HepG2 (cell line): ENCODE data around the gene FRMD4A. TPM values are rescaled to one million over a fixed set of nuclear protein-coding genes. Genes with fewer than 3 reads are reported as not detected.

Experiments
- CC2D1A ChIP-seq: sonication (generic); formaldehyde crosslinking; IDR thresholded peaks from 2 replicates; pipeline ENCODE4 v1.8.1; 2023; ENCODE audit warnings: mild to moderate bottlenecking, missing genetic modification reagents
- CREM ChIP-seq, 2 experiments: sonication (generic) in 1 of 2; formaldehyde crosslinking in 1 of 2; IDR thresholded peaks; 2 replicates each; pipeline versions ENCODE4 v1.4.0 to v1.6.1; 2016 to 2020; ENCODE audit warnings: antibody characterized with exemption in 1 of 2, mild to moderate bottlenecking in 1 of 2, missing genetic modification reagents in 1 of 2
- FOSL1 ChIP-seq: sonication (generic); formaldehyde crosslinking; IDR thresholded peaks from 2 replicates; pipeline ENCODE4 v1.9.0; 2021; ENCODE audit warnings: missing genetic modification reagents, borderline replicate concordance
- MED8 ChIP-seq: sonication (generic); formaldehyde crosslinking; IDR thresholded peaks from 2 replicates; pipeline ENCODE4 v1.8.1; 2023; ENCODE audit warnings: mild to moderate bottlenecking, missing genetic modification reagents; ENCODE audit not compliant: insufficient replicate concordance
- MZF1 ChIP-seq: sonication (generic); formaldehyde crosslinking; IDR thresholded peaks from 2 replicates; pipeline ENCODE4 v1.8.1; 2023; ENCODE audit warnings: mild to moderate bottlenecking, missing genetic modification reagents, borderline replicate concordance
- NCOA1 ChIP-seq: sonication (generic); formaldehyde crosslinking; IDR thresholded peaks from 2 replicates; pipeline ENCODE4 v1.9.0; 2021; ENCODE audit warnings: missing genetic modification reagents
- PHF21A ChIP-seq: sonication (generic); formaldehyde crosslinking; IDR thresholded peaks from 2 replicates; pipeline ENCODE4 v1.5.0; 2020; ENCODE audit warnings: mild to moderate bottlenecking, missing genetic modification reagents
- RAD51 ChIP-seq: fragments of 450-650 bp; IDR thresholded peaks from 2 replicates; pipeline ENCODE4 v1.6.1; 2016; ENCODE audit warnings: borderline replicate concordance
- RFXANK ChIP-seq: IDR thresholded peaks from 2 replicates; pipeline ENCODE4 v1.6.1; 2016
- SRSF1 ChIP-seq: fragments of 200-400 bp; formaldehyde crosslinking; optimal IDR thresholded peaks from 2 replicates; pipeline ENCODE3; 2017; ENCODE audit warnings: mild to moderate bottlenecking, low read depth, low read length, moderate library complexity
- TSC22D2 ChIP-seq: sonication (generic); formaldehyde crosslinking; IDR thresholded peaks from 2 replicates; pipeline ENCODE4 v1.5.1; 2020; ENCODE audit warnings: missing genetic modification reagents, mild to moderate bottlenecking, borderline replicate concordance
- XRCC5 ChIP-seq: fragments of 200-400 bp; formaldehyde crosslinking; optimal IDR thresholded peaks from 2 replicates; pipeline ENCODE3; 2017; ENCODE audit warnings: mild to moderate bottlenecking, low read length
- ZFAT ChIP-seq: sonication (generic); formaldehyde crosslinking; conservative IDR thresholded peaks from 2 replicates; pipeline ENCODE4 v1.8.1; 2023; ENCODE audit warnings: missing genetic modification reagents, inconsistent platforms
- ZNF432 ChIP-seq: sonication (generic); formaldehyde crosslinking; IDR thresholded peaks from 2 replicates; pipeline ENCODE4 v1.5.0; 2020; ENCODE audit warnings: missing genetic modification reagents, mild to moderate bottlenecking, borderline replicate concordance
- ZNF781 ChIP-seq: sonication (generic); formaldehyde crosslinking; IDR thresholded peaks from 2 replicates; pipeline ENCODE4 v1.5.1; 2020; ENCODE audit warnings: borderline replicate concordance, mild to moderate bottlenecking, missing genetic modification reagents; ENCODE audit errors: not compliant biosample characterization
- polyA plus RNA-seq, 8 experiments: library from polyadenylated mRNA; depleted of rRNA in 3 of 8; stranded (reverse) in 7 of 8; unstranded in 1 of 8; fragments of >200 nt; fragmentation: Illumina TruSeq in 4 of 8; extraction: Trizol in 4 of 8; gene quantifications; 2 replicates each; pipeline versions ENCODE4 v1.2.1 to v1.2.3, GENCODE V29; 2011 to 2016; ENCODE audit warnings: low read depth in 4 of 8, missing spikeins in 1 of 8, mixed read lengths in 1 of 8; ENCODE audit not compliant: insufficient read depth in 1 of 8
- total RNA-seq, 5 experiments: library from RNA; depleted of rRNA; stranded (reverse); fragments of >200 nt; fragmentation: Illumina TruSeq; extraction: Trizol; gene quantifications; 2 replicates each; pipeline ENCODE4 v1.2.3, GENCODE V29; 2016; ENCODE audit warnings: low read depth in 1 of 5
- TF ChIP-seq, protein P1 (sequence below), 2 experiments: sonication (generic) in 1 of 2; formaldehyde crosslinking in 1 of 2; IDR thresholded peaks; 2 replicates each; pipeline versions ENCODE4 v1.5.1 to v1.6.1; 2011 to 2020; ENCODE audit warnings: borderline replicate concordance in 1 of 2, low read depth in 1 of 2, low read length in 1 of 2, mild to moderate bottlenecking in 1 of 2, missing genetic modification reagents in 1 of 2, moderate library complexity in 1 of 2
- TF ChIP-seq, protein P2 (sequence below): sonication (generic); formaldehyde crosslinking; IDR thresholded peaks from 2 replicates; pipeline ENCODE4 v1.9.0; 2022; ENCODE audit warnings: missing genetic modification reagents, mild to moderate bottlenecking, borderline replicate concordance
- TF ChIP-seq, protein P3 (sequence below): sonication (generic); formaldehyde crosslinking; IDR thresholded peaks from 2 replicates; pipeline ENCODE4 v1.4.0; 2020; ENCODE audit warnings: missing genetic modification reagents
- TF ChIP-seq, protein P4 (sequence below): sonication (generic); formaldehyde crosslinking; IDR thresholded peaks from 2 replicates; pipeline ENCODE4 v1.9.0; 2021; ENCODE audit warnings: missing genetic modification reagents, borderline replicate concordance

The FRMD4A gene
- total and polyA plus RNA-seq, 2 of the 13 experiments (the other 11 are each of a cell fraction or from before 2014, with no cell fraction given) = 0.09 to 0.26 TPM

DNA sequence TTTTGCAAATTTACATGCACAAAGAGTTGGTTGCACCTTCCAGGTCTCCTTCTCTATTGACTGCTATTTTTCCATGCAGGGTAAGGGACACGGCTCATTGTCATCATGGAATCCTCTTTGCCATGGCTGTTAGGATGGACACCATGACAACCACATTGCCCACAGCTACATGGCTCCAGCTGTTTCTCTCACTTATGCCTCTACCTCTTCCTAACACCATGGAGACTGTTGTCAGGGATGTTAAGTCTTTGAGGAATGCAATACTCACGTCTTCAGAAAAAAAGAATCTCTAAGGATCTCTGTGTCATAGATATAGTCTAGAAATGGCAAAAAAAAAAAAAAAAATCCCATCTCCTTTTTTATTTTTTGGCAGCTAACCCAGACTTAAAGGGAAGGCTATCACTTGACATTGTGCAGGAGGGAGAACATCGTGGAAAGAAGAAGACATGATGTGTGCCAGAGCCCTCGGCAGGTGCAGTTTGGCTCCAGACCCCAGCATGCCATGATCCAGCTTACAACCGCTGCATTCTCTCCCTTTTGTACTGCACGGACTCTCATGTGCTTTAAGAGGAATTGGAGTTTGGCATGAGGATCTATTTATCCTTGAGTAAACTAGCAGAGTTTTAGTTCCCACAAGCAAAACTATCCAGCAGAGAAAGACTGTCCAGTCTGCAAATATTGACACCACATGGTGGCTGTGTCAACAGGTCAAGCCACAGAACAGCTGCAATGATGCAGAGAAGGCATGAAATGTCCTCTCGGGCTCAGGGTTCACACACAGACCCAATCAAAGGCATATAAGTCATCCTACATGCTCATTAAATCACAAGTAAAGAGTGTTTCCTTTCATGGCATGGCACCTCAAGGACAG is 70.8 kb downstream of the FRMD4A start (continued):
- TF ChIP-seq, protein P1, sequence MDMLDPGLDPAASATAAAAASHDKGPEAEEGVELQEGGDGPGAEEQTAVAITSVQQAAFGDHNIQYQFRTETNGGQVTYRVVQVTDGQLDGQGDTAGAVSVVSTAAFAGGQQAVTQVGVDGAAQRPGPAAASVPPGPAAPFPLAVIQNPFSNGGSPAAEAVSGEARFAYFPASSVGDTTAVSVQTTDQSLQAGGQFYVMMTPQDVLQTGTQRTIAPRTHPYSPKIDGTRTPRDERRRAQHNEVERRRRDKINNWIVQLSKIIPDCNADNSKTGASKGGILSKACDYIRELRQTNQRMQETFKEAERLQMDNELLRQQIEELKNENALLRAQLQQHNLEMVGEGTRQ (IDR thresholded peaks at IDR 0.05; ENCODE audit: low read depth, low read length) = 0 out of 2 replicates have a peak, but pooled peaks have one; percentile 12
- TF ChIP-seq, protein P1 (CRISPR knock-in tag; IDR thresholded peaks at IDR 0.05; ENCODE audit: borderline replicate concordance) = peak; percentile 23; the same call in 1 of the 2 replicates
- TF ChIP-seq, protein P2, sequence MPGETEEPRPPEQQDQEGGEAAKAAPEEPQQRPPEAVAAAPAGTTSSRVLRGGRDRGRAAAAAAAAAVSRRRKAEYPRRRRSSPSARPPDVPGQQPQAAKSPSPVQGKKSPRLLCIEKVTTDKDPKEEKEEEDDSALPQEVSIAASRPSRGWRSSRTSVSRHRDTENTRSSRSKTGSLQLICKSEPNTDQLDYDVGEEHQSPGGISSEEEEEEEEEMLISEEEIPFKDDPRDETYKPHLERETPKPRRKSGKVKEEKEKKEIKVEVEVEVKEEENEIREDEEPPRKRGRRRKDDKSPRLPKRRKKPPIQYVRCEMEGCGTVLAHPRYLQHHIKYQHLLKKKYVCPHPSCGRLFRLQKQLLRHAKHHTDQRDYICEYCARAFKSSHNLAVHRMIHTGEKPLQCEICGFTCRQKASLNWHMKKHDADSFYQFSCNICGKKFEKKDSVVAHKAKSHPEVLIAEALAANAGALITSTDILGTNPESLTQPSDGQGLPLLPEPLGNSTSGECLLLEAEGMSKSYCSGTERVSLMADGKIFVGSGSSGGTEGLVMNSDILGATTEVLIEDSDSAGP (CRISPR knock-in tag) = no peak
- 0 out of 2 replicates have a peak, but pooled peaks have one; percentile 48 for TF ChIP-seq TSC22D2
- no peak for TF ChIP-seq CC2D1A
- no peak for TF ChIP-seq NCOA1 (CRISPR knock-in tag)
- TF ChIP-seq ZNF432 (CRISPR knock-in tag) = no peak
- no peak for TF ChIP-seq MED8 (CRISPR knock-in tag)
- no peak for TF ChIP-seq SRSF1
- TF ChIP-seq, protein P3, sequence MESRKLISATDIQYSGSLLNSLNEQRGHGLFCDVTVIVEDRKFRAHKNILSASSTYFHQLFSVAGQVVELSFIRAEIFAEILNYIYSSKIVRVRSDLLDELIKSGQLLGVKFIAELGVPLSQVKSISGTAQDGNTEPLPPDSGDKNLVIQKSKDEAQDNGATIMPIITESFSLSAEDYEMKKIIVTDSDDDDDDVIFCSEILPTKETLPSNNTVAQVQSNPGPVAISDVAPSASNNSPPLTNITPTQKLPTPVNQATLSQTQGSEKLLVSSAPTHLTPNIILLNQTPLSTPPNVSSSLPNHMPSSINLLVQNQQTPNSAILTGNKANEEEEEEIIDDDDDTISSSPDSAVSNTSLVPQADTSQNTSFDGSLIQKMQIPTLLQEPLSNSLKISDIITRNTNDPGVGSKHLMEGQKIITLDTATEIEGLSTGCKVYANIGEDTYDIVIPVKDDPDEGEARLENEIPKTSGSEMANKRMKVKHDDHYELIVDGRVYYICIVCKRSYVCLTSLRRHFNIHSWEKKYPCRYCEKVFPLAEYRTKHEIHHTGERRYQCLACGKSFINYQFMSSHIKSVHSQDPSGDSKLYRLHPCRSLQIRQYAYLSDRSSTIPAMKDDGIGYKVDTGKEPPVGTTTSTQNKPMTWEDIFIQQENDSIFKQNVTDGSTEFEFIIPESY (CRISPR knock-in tag) = no peak
- TF ChIP-seq RFXANK (CRISPR knock-in tag) = no peak
- TF ChIP-seq, protein P4, sequence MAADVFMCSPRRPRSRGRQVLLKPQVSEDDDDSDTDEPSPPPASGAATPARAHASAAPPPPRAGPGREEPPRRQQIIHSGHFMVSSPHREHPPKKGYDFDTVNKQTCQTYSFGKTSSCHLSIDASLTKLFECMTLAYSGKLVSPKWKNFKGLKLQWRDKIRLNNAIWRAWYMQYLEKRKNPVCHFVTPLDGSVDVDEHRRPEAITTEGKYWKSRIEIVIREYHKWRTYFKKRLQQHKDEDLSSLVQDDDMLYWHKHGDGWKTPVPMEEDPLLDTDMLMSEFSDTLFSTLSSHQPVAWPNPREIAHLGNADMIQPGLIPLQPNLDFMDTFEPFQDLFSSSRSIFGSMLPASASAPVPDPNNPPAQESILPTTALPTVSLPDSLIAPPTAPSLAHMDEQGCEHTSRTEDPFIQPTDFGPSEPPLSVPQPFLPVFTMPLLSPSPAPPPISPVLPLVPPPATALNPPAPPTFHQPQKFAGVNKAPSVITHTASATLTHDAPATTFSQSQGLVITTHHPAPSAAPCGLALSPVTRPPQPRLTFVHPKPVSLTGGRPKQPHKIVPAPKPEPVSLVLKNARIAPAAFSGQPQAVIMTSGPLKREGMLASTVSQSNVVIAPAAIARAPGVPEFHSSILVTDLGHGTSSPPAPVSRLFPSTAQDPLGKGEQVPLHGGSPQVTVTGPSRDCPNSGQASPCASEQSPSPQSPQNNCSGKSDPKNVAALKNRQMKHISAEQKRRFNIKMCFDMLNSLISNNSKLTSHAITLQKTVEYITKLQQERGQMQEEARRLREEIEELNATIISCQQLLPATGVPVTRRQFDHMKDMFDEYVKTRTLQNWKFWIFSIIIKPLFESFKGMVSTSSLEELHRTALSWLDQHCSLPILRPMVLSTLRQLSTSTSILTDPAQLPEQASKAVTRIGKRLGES = no peak
- no peak for TF ChIP-seq PHF21A (CRISPR knock-in tag)
- TF ChIP-seq RAD51 = no peak
- peak; percentile 46 for TF ChIP-seq CREM (IDR thresholded peaks at IDR 0.05)
- TF ChIP-seq CREM (CRISPR knock-in tag; IDR thresholded peaks at IDR 0.05) = no peak
- TF ChIP-seq ZFAT (CRISPR knock-in tag) = no peak
- no peak for TF ChIP-seq XRCC5
- no peak for TF ChIP-seq MZF1 (CRISPR knock-in tag)
- no peak for TF ChIP-seq ZNF781 (CRISPR knock-in tag)
- no peak for TF ChIP-seq FOSL1
